NCI-H187 treated with DMSO at 0.1 percent for 48 hours (cell line): ENCODE results near the gene PERM1.
"Not testable (repeated sequence)": the region's sequence is repeated elsewhere in the genome, so short reads cannot be mapped to it uniquely, and the experiment has no call there.

Source experiments
- DNase-seq: peaks from one replicate; lab custom pipeline; 2025; lab: John Stamatoyannopoulos, UW

The PERM1 gene

GRCh38 chr1:981955-982558 is at the start of gene PERM1:
PERM1 (minus strand) TSS chr1:982093; CDS start chr1:981029, 1,064 bp downstream.
- no peak for DNase-seq

DNA sequence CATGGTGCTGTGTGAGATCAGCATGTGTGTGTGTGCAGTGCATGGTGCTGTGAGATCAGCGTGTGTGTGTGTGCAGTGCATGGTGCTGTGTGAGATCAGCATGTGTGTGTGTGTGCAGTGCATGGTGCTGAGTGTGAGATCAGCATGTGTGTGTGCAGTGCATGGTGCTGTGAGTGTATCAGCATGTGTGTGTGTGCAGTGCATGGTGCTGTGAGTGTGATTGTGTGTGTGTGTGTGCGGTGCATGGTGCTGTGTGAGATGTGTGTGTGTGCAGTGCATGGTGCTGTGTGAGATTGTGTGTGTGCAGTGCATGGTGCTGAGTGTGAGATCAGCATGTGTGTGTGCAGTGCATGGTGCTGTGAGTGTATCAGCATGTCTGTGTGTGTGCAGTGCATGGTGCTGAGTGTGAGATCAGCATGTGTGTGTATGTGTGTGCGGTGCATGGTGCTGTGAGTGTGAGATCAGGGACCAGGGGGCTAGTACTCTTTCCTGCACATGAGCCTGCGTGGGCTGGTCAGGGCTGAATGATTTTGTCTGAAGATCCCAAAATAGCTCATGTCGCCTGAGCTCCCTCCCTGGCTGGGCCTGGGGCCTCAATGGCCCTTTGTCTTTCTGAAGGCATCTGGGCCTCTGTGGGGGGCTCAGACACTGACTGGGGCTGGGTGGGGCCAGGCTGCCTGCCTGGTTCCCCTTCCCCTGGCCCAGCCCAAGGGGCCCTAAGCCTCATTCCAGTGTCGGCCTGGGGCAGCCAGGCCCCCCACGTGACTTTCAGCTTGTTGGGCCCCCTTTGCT is 49.2 kb upstream of the PERM1 start:
- not testable (repeated sequence) for DNase-seq

GRCh38 chr1:1027791-1028190 is 45.9 kb upstream of the PERM1 start:
- no peak for DNase-seq

DNA sequence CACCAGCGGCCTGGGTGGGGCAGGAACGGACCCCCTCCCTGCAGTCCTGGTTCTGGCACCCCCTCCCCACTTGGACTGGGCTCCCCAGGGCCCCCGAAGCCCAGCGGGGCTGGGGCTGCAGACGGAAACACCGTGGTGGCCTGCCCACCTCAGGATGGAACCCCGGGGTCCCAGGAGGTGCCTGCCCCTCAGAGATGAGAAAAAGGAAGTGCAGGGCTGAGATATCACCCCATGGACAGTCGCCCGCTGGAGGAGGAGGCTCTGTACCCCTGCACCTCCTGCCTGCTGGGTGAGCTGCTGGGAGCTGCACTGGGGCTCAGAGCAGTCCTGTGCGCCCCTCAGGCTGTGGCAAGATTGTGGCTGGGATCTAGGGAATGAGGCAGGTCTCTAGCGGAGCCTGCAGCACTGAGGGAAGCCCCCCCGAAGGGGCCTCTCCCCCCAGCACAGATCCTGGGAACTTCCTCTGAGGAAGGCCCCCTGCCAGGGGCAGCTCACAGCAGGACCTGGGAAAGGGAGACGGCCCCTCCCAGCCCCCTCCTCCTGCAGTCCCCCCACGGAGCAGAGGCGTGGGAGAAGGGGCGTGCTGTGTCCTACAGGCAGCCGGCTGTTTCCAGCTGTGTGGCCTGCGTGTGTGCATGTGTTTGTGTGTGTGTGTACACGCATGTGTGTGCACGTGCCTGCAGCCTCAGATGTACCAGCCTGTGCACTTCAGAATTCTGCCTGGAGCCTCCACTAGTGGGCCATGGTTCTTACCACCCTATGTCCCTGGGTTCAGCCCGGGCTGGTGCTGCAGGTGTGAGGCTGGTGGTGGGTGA is 44.9 kb upstream of the PERM1 start:
- DNase-seq: no peak

- DNase-seq: no peak
Observed at GRCh38 chr1:1025730-1026129, 43.8 kb upstream of the PERM1 start.

GRCh38 chr1:1024771-1025699 is 43.1 kb upstream of the PERM1 start:
- no peak for DNase-seq

DNA sequence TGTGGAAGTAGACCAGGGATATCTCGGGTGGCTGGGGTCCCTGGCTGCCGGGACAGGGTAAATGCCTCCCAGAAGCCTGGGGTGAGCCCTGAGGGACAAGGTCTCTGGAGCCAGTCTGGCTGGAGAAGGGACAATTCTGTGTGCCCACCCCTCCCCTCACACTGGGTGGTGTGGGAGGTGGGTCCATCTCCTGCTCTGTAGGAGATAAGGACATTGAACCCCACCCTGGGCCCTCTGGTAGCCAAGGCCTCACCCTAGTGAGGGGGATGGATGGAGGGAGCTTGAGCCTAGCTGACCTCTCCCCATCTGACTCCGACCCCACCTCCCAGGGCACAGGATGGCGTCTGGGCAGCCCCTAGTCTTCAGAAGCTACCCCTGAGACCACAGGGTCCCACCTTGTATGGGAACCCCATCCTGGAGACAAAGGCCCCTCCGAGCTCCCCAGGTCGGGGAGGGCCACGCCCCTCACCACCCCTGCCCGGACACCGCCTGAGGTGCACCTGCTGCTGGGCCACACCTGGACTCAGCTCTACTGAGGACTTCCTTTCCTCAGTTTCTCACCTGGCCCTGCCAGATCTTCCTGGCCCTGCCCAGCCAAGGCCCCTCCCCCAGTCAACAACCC is 42.4 kb upstream of the PERM1 start:
- no peak for DNase-seq

GRCh38 chr1:1023700-1024099 is 41.8 kb upstream of the PERM1 start:
- DNase-seq: no peak

DNA sequence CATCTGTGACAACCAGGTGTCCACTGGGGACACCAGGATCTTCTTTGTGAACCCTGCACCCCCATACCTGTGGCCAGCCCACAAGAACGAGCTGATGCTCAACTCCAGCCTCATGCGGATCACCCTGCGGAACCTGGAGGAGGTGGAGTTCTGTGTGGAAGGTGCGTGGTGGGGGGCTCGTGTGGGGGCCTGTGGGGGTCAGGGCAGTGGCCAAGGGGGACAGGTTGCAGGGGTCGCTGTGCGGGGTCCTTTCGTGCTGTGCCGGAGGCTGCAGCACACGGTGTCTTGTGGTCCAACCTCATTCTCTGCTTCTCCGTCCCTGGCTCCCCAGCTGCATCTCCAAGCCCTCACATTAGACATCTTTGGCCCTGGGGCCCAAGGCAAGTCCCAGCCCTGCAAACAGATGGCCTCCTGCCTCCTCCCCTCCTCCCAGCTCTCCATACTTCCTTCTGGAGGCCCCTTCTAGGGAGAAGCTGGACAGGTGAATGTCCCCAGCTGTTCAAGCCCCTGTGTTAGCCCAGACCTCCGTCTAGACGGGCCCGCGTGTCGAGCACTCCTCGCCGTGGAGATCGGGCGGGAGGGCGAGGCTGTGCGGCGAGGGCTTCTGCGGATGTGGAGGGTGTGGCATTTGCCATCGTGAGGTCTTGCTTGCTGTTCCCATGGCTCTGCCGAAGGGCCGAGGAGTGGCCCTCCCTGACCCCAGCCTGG is 40.6 kb upstream of the PERM1 start:
- no peak for DNase-seq

- DNase-seq: no peak
Observed at GRCh38 chr1:1021920-1022259, 40.0 kb upstream of the PERM1 start.

DNA sequence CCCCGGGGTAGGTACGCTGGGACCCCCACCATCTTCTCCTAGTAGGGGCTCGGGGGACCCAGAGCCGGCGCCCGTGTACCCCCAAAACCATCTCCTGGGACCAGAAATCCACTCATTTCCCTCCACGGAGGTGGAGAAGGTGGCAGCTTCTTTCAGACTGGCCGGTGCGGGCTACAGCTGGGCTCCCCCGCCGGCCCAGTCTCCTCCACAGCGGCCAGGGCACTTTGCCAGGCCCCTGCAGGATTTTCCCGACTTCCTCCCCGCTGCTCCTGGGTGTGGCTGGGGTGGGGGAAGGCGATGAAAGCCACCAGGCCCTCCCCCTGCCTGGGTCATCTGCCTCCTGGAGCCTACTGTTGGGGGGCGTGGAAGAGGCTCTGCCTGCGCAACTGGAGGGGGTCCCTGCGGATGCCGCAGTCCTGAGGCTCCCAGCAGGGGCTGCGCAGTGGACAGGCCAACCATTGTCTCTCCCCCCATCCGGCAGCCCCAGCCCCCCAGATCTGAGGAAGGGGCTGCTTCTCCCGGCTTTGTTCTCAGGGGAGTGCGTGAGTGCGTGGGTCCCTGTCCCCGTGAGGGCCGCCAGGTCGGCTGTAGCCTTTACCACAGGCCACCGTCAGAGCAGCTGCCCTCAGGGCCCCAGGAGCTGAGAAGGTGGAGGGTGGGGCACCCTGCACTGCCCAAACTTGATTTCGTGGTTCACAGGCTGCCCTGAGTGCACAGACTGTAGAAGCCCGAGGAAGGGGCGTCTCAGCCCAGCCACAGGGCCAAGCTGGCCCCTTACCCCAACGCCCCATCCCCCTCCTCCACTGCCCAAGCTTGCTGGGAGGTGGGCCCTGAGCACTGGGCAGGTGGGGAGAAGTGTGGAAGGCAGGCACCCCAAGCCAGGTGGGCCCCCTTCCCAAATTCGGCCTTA is 39.4 kb upstream of the PERM1 start:
- DNase-seq: no peak

DNA sequence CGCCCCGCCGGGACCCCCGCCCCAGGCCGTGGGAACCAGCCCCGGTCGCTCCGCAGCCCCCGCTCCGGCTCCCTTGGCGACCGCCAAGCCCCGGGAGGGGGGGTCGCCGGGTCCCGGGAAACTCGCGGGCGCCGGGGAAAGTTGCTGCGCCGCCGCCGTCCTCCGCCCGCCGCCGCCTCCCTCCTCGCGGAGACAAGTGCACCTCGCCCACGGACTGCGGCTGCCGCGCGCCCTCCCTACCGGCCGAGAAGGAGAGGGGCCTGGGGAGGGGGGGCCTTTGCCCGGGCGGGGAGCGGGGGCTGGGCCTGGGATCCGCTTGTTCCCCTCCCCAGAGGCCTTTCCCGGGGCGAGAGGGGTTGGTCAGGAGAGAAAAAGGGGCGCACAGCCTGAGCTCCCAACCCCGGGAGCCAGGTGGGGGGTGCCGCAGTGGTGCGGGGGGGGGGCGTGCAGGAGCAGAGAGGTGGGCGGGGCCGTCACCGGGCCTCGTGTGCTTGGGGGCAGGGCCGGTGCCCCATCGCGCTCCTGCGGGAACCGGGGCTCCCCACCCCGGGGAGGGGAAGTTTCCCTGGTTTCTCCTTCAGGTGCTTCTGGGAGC is 38.6 kb upstream of the PERM1 start:
- DNase-seq: no peak

DNA sequence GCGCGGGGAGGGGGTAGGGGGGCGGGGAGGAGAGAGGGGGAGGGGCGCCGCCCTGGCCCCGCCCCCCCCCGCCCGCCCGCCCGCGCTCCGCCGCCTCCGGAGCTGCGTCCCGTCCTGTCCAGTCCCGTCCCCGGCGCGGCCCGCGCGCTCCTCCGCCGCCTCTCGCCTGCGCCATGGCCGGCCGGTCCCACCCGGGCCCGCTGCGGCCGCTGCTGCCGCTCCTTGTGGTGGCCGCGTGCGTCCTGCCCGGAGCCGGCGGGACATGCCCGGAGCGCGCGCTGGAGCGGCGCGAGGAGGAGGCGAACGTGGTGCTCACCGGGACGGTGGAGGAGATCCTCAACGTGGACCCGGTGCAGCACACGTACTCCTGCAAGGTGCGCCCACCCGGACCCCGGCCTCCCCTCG is 38.1 kb upstream of the PERM1 start, which contains the start of gene AGRN:
TSS of gene AGRN (plus strand) at position 121 of the 405 bp plus-strand sequence. CDS start at position 174, 53 bp downstream.
- DNase-seq: no peak

- no peak for DNase-seq
Observed at GRCh38 chr1:1019122-1019999, 37.5 kb upstream of the PERM1 start.

GRCh38 chr1:1018321-1018685 is 36.4 kb upstream of the PERM1 start:
- DNase-seq: not testable (repeated sequence)

DNA sequence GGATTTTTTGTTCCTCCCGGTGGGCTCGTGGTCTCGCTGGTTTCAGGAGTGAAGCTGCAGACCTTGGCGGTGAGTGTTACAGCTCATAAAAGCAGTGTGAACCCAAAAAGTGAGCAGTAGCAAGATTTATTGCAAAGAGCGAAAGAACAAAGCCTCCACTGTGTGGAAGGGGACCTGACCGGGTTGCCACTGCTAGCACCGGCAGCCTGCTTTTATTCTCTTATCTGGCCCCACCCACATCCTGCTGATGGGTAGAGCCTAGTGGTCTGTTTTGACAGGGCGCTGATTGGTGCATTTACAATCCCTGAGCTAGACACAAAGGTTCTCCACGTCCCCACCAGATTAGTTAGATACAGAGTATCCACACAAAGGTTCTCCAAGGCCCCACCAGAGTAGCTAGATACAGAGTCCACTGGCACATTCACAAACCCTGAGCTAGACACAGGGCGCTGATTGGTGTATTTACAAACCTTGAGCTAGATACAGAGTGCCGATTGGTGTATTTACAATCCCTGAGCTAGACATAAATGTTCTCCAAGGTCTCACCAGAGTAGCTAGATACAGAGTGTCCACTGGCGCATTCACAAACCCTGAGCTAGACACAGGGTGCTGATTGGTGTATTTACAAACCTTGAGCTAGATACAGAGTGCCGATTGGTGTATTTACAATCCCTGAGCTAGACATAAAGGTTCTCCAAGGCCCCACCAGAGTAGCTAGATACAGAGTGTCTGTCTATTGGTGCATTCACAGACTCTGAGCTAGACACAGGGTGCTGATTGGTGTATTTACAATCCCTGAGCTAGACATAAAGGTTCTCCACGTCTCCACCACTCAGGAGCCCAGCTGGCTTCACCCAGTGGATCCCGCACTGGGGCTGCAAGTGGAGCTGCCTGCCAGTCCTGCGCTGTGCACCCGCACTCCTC is 35.8 kb upstream of the PERM1 start:
- not testable (repeated sequence) for DNase-seq
